Prostate gland (tissue), 2 donors: ENCODE data around the gene SLC45A3. TPM values are rescaled to one million over a fixed set of nuclear protein-coding genes. Genes with fewer than 3 reads are reported as not detected.
A peak's percentile ranks its signal among the peaks of the same experiment; 100 is the strongest.

ENCODE experiments used
- DNase-seq: peaks from one replicate; pipeline ENCODE4 v3.0.0-alpha.2; 2019; ENCODE audit warnings: low spot score
- H3K27ac ChIP-seq, 2 donors: fragments of 200-600 bp; sonication (generic); 2 replicates each; pipeline ENCODE4 v1.5.1; 2017 to 2019
- H3K27me3 ChIP-seq: fragments of 200-600 bp; sonication (generic); replicated peaks from 2 replicates; pipeline ENCODE4 v1.5.1; 2019; ENCODE audit not compliant: insufficient read depth
- H3K36me3 ChIP-seq, 2 donors: fragments of 200-600 bp; sonication (generic); 1 replicate in 1 of 2; 2 replicates in 1 of 2; pipeline versions ENCODE4 v1.5.1 to v1.8.1; 2017 to 2019
- H3K4me1 ChIP-seq: fragments of 200-600 bp; sonication (generic); replicated peaks from 2 replicates; pipeline ENCODE4 v1.5.1; 2019
- H3K4me3 ChIP-seq, 2 donors: fragments of 200-600 bp; sonication (generic); 2 replicates each; pipeline ENCODE4 v1.5.1; 2017 to 2019
- H3K9me3 ChIP-seq: fragments of 200-600 bp; sonication (generic); 2 replicates; pipeline ENCODE4 v1.5.1; 2017
- CTCF ChIP-seq, 4 experiments: fragments of 200-600 bp in 2 of 4; fragments of 450-650 bp in 2 of 4; sonication (generic) in 2 of 4; IDR thresholded peaks; 1 replicate in 3 of 4; 2 replicates in 1 of 4; pipeline ENCODE4 v1.5.1; 2016 to 2019; ENCODE audit warnings: antibody characterized with exemption in 4 of 4, mild to moderate bottlenecking in 2 of 4, moderate library complexity in 2 of 4
- POLR2A ChIP-seq: fragments of 450-650 bp; IDR thresholded peaks from one replicate; pipeline ENCODE4 v1.6.1; 2016; ENCODE audit warnings: antibody characterized with exemption, mild to moderate bottlenecking
- POLR2AphosphoS5 ChIP-seq: sonication (generic); formaldehyde crosslinking; IDR thresholded peaks from one replicate; pipeline ENCODE4 v1.6.1; 2017; ENCODE audit warnings: antibody characterized with exemption
- WGBS: methylation state at CpG from one replicate; pipeline ENCODE4 v1.1.5; 2018; 5-methylcytosine and 5-hydroxymethylcytosine counted together
- intact Hi-C: fragments of 100-400 bp; cut with DNase I; formaldehyde crosslinking; loops from one replicate; pipeline ENCODE4 v1.14.2; 2022
- total RNA-seq, 2 donors: library from RNA; depleted of rRNA; stranded (reverse); fragments of >200 nt; gene quantifications; one replicate each; pipeline ENCODE4 v1.1.0, GENCODE V29; 2016

SLC45A3 gene
- total RNA-seq, 2 donors from 2014 or later = 505 to 1,326 TPM

GRCh38 chr1:205666372-205667166, 13.7 kb downstream of the SLC45A3 start:
- 68% methylated on average over 6 of the region's 6 CpGs for WGBS

DNA sequence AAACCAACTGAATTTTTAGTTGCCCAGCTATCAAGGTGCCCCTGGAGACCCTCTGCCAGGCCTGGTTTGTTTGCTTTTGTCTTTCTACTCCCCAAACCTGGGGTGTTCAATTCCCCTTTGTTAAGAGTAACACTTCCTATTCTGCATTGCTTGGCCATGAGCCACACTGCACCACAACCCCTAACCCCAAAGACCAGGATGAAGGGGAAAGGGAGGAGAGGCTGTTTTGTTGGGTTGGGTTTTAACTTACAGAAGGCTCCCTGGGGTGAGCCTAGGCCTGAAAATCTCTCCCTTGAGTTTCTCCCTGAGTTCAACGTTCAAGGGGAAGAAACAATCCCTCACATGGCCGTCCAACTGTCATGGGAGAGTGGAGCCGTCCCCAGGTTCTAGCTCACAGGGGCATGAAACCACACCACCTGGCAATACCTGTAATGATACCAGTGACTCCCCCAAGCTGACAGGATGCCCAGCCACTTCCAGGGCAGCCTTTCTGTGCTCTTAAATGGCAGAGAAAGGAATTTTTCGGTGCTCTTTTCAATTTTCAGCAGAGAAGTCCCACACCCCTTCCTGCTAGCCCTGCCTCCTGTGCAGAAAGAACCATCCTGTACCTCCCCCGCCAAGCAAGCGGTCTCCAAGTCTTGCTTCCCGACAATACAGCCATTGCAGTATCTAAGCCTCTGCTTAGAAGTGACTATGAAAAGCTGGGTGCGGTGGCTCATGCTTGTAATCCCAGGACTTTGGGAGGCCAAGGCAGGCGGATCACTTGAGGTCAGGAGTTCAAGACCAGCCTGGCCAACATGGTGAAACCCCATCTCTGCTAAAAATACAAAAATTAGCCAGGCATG, 14.9 kb downstream of the SLC45A3 start:
- Histone ChIP-seq H3K27me3 (no peaks in the 10 kb centered on the region), H3K4me1 (peaks cover 8% of the 10 kb centered on the region), H3K4me3 (peak overlapping the region in 1 of 2 donors; percentile 16), H3K36me3 (peaks cover 15 to 29% of the 10 kb centered on the region in 2 donors), H3K9me3 (no peaks in the 10 kb centered on the region), H3K27ac (peak overlapping the region; percentile 46 to 89)
- no peak for DNase-seq
- intact Hi-C loops = loop anchor here (10.0 kb wide), 1 partner anchor 429 kb away; no protein-coding TSS in a partner anchor
- TF ChIP-seq POLR2AphosphoS5 (no peak), CTCF (IDR thresholded peaks at IDR 0.05) (no peak), POLR2A (no peak)
- WGBS = 68% methylated on average over 9 of the region's 9 CpGs

More at GRCh38 chr1:205666372-205667166, 13.7 kb downstream of the SLC45A3 start:
- H3K4me3 ChIP-seq = peak overlapping the region in 1 of 2 donors; percentile 16
- no peak for DNase-seq
- H3K27ac ChIP-seq = peak overlapping the region; percentile 46 to 89
- intact Hi-C loops = loop anchor here (10.0 kb wide), 1 partner anchor 428 kb away; no protein-coding TSS in a partner anchor
- no peaks in the 10 kb centered on the region for H3K9me3 ChIP-seq
- H3K36me3 ChIP-seq = peaks cover 9 to 22% of the 10 kb centered on the region in 2 donors
- H3K27me3 ChIP-seq = no peaks in the 10 kb centered on the region
- no peak for TF ChIP-seq POLR2A
- no peak for TF ChIP-seq POLR2AphosphoS5
- no peak for TF ChIP-seq CTCF (IDR thresholded peaks at IDR 0.05)
- peaks cover 8% of the 10 kb centered on the region for H3K4me1 ChIP-seq

DNA sequence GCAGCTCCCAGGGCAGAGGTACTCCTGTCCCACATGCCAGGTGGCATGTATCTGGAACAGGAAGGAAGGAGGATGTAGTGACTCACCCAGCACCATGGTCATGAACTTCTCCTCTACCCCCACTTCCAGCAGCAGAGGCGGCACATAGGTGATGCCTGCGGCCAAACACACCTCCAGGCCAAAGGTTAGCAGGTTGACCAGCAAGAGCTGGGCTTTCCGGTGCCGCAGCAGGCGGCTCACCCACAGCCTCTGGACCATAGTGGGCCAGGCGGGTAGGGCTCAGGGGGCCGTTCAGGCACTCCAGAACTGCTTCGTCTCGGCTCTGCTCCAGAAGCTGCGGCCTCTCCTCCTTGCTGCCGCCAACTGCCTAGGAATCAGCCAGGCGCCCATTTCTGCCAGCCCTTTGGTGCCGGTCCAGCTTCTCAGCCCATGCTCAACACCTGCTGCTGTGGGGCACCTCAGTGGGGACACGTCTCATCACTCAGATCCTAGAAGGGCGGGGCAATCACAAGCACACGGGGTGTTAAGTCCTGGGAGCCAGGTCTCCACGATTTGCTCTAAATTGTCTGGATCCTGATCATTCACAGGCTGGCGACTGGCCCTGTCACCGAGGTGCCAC, 15.8 kb downstream of the SLC45A3 start:
- Histone ChIP-seq H3K9me3 (no peaks in the 10 kb centered on the region), H3K4me1 (peaks cover 8% of the 10 kb centered on the region), H3K27me3 (no peaks in the 10 kb centered on the region), H3K4me3 (peak overlapping the region in 1 of 2 donors; percentile 11), H3K36me3 (peaks cover 15 to 29% of the 10 kb centered on the region in 2 donors), H3K27ac (peak overlapping the region; percentile 46 to 89)
- TF ChIP-seq POLR2AphosphoS5 (no peak), CTCF (IDR thresholded peaks at IDR 0.05) (no peak), POLR2A (no peak)
- WGBS = 52% methylated on average over 19 of the region's 19 CpGs
- no peak for DNase-seq
- intact Hi-C loops = loop anchor here (5.0 to 10.0 kb wide), 2 partner anchors 313 to 430 kb away; no protein-coding TSS in a partner anchor

DNA sequence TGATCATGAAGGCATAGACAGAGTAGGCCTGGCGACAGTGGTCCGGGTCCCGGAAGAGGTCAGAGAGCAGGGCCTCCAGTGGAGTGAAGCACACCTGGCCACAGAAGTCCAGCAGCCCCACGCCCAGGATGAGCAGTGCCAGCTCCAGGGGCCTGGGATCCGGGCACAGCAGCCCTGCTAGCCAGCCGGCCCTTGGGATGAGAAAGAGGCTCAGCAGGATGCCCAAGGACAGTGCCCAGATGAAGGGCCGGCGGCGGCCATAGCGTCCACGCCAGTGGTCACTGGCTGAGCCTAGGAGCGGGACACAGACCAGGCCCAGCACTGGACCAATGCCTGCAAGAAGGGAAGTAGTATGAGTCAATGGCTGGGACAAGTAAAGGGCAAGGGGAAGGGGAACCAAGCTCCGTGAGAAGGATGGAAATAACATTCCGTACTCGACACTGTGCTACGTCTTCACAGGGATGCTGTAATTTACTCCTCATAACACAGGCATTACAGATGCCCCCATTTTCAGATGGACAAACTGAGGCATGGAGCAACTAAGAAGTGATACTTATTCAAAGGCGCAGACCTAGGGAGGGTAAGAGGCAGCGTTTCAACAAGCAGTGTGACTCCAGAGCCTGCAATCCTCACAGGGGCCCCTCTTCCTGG, 16.9 kb downstream of the SLC45A3 start:
- intact Hi-C loops = loop anchor here (5.0 to 10.0 kb wide), 2 partner anchors 314 to 431 kb away; no protein-coding TSS in a partner anchor
- DNase-seq = no peak
- H3K4me3 ChIP-seq = peak overlapping the region in 1 of 2 donors; percentile 0
- TF ChIP-seq POLR2AphosphoS5 (no peak), CTCF (IDR thresholded peaks at IDR 0.05) (no peak), POLR2A (no peak)
- H3K36me3 ChIP-seq = peaks cover 15 to 29% of the 10 kb centered on the region in 2 donors
- H3K27me3 ChIP-seq = no peaks in the 10 kb centered on the region
- H3K27ac ChIP-seq = peak overlapping the region; percentile 46 to 89
- H3K4me1 ChIP-seq = peaks cover 17% of the 10 kb centered on the region
- H3K9me3 ChIP-seq = no peaks in the 10 kb centered on the region
- WGBS = 92% methylated on average over 18 of the region's 18 CpGs
